Suprapubic skin (tissue), 4 donors: ENCODE data around the gene TTC12.

Experiments used
- EP300 ChIP-seq: sonication (generic); formaldehyde crosslinking; IDR thresholded peaks from one replicate; pipeline ENCODE4 v1.6.1; 2017; ENCODE audit warnings: antibody characterized with exemption
- POLR2A ChIP-seq, 2 donors: fragments of 450-650 bp; IDR thresholded peaks; one replicate each; pipeline ENCODE4 v1.6.1; 2017; ENCODE audit warnings: antibody characterized with exemption in 2 of 2, mild to moderate bottlenecking in 2 of 2, moderate library complexity in 2 of 2
- POLR2AphosphoS5 ChIP-seq, 3 donors: sonication (generic); formaldehyde crosslinking; IDR thresholded peaks; one replicate each; pipeline ENCODE4 v1.6.1; 2017; ENCODE audit warnings: antibody characterized with exemption in 3 of 3
- TF ChIP-seq, protein P1 (sequence below), 2 donors: fragments of 200-600 bp in 1 of 2; fragments of 450-650 bp in 1 of 2; sonication (generic) in 1 of 2; IDR thresholded peaks; one replicate each; pipeline ENCODE4 v1.5.1; 2016 to 2019; ENCODE audit warnings: antibody characterized with exemption in 2 of 2, mild to moderate bottlenecking in 1 of 2, moderate library complexity in 1 of 2

DNA sequence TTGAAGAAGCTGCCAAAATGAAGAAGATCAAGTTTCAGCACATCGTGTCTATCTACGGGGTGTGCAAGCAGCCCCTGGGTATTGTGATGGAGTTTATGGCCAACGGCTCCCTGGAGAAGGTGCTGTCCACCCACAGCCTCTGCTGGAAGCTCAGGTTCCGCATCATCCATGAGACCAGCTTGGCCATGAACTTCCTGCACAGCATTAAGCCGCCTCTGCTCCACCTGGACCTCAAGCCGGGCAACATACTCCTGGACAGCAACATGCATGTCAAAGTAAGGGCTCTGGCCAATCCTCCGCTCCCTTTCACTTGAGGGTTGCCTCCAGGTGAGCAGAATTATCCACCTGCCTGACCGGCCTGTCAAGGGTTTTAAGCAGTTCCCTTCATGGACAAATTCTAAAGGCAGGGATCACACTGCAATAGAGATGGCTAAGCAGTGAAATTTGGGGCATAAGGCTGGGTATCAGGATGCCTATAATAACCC, 79.2 kb downstream of the TTC12 start:
- TF ChIP-seq, protein P1, sequence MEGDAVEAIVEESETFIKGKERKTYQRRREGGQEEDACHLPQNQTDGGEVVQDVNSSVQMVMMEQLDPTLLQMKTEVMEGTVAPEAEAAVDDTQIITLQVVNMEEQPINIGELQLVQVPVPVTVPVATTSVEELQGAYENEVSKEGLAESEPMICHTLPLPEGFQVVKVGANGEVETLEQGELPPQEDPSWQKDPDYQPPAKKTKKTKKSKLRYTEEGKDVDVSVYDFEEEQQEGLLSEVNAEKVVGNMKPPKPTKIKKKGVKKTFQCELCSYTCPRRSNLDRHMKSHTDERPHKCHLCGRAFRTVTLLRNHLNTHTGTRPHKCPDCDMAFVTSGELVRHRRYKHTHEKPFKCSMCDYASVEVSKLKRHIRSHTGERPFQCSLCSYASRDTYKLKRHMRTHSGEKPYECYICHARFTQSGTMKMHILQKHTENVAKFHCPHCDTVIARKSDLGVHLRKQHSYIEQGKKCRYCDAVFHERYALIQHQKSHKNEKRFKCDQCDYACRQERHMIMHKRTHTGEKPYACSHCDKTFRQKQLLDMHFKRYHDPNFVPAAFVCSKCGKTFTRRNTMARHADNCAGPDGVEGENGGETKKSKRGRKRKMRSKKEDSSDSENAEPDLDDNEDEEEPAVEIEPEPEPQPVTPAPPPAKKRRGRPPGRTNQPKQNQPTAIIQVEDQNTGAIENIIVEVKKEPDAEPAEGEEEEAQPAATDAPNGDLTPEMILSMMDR (IDR thresholded peaks at IDR 0.05), result no peak
- no peak for TF ChIP-seq POLR2A (IDR thresholded peaks at IDR 0.05)
- TF ChIP-seq POLR2AphosphoS5 (IDR thresholded peaks at IDR 0.05), result no peak
- TF ChIP-seq EP300, result no peak
